IMR-90 (cell line): ENCODE results near the gene ST7. TPM values are rescaled to one million over a fixed set of nuclear protein-coding genes. Genes with fewer than 3 reads are reported as not detected.
A peak's percentile ranks its signal among the peaks of the same experiment; 100 is the strongest.

ENCODE experiments used
- ATAC-seq: fragments of 200-7000 bp; cut with Tn5 transposase; 2 replicates; pipeline ENCODE4 v1.9.1; 2020; ENCODE audit warnings: low read depth, mild to moderate bottlenecking, moderate library complexity
- BruUV-seq: library from RNA; stranded (reverse); fragments of 400-500 nt; replicated peaks from 2 replicates; lab custom pipeline; 2021; lab: Mats Ljungman, UMichigan
- CTCF ChIA-PET: fragments of 300-600 bp; formaldehyde crosslinking; extraction: SDS; loops from one replicate; lab custom pipeline; 2021; ENCODE audit warnings: antibody characterized with exemption; lab: Yijun Ruan, JAX
- POLR2A ChIA-PET: fragments of 300-600 bp; sonication (Branson Sonifier 250); formaldehyde crosslinking; loops from one replicate; lab custom pipeline; 2022; ENCODE audit warnings: antibody characterized with exemption; ENCODE audit not compliant: unreplicated experiment; lab: Charles Lee
- DNase-seq: peaks from one replicate; pipeline ENCODE4 v3.0.0; 2013
- H2AFZ ChIP-seq: replicated peaks from 2 replicates; pipeline ENCODE3; 2013; ENCODE audit warnings: low read length, mild to moderate bottlenecking; ENCODE audit not compliant: poor library complexity
- H2AK5ac ChIP-seq: 2 replicates; pipeline ENCODE4 v1.6.1; 2013; ENCODE audit warnings: low read depth, low read length, inconsistent platforms
- H2AK9ac ChIP-seq: replicated peaks from 2 replicates; pipeline ENCODE3; 2013; ENCODE audit warnings: mild to moderate bottlenecking, low read depth, low read length, moderate library complexity; ENCODE audit not compliant: poor library complexity
- H2BK120ac ChIP-seq: 2 replicates; pipeline ENCODE4 v1.6.1; 2013; ENCODE audit warnings: low read depth, low read length, inconsistent platforms
- H2BK15ac ChIP-seq: 3 replicates; pipeline ENCODE4 v1.6.1; 2013; ENCODE audit warnings: low read depth, low read length, inconsistent platforms
- H2BK20ac ChIP-seq: 2 replicates; pipeline ENCODE4 v1.6.1; 2013; ENCODE audit warnings: low read depth, mild to moderate bottlenecking, inconsistent platforms, low read length, moderate library complexity
- H2BK5ac ChIP-seq: 2 replicates; pipeline ENCODE4 v1.6.1; 2013; ENCODE audit warnings: mild to moderate bottlenecking, low read depth, low read length, inconsistent platforms; ENCODE audit not compliant: poor library complexity, severe bottlenecking
- H3K14ac ChIP-seq: replicated peaks from 2 replicates; pipeline ENCODE4 v1.6.1; 2013; ENCODE audit warnings: low read depth, low read length, inconsistent platforms
- H3K18ac ChIP-seq: 2 replicates; pipeline ENCODE4 v1.6.1; 2013; ENCODE audit warnings: low read depth, low read length, control low read depth
- H3K23ac ChIP-seq: 2 replicates; pipeline ENCODE4 v1.6.1; 2013; ENCODE audit warnings: low read depth, low read length, inconsistent platforms
- H3K27ac ChIP-seq: 2 replicates; pipeline ENCODE4 v1.5.1; 2013; ENCODE audit warnings: mild to moderate bottlenecking, control low read depth, low read length; ENCODE audit not compliant: insufficient read depth
- H3K27me3 ChIP-seq: 2 replicates; pipeline ENCODE4 v1.6.1; 2013; ENCODE audit warnings: low read length; ENCODE audit not compliant: control insufficient read depth, insufficient read depth
- H3K36me3 ChIP-seq: 2 replicates; pipeline ENCODE4 v1.6.1; 2013; ENCODE audit warnings: low read length, mixed read lengths; ENCODE audit not compliant: control insufficient read depth, insufficient read depth
- H3K4ac ChIP-seq: 2 replicates; pipeline ENCODE4 v1.6.1; 2013; ENCODE audit warnings: low read depth, low read length, inconsistent platforms
- H3K4me1 ChIP-seq: 2 replicates; pipeline ENCODE4 v1.6.1; 2013; ENCODE audit warnings: low read length, mixed read lengths; ENCODE audit not compliant: control insufficient read depth, insufficient read depth
- H3K4me2 ChIP-seq: 2 replicates; pipeline ENCODE4 v1.6.1; 2013; ENCODE audit warnings: low read depth, mild to moderate bottlenecking, control low read depth, low read length, moderate library complexity
- H3K4me3 ChIP-seq: 2 replicates; pipeline ENCODE4 v1.5.1; 2013; ENCODE audit warnings: low read depth, mild to moderate bottlenecking, control low read depth, low read length, moderate library complexity; ENCODE audit not compliant: insufficient read depth
- H3K56ac ChIP-seq: 2 replicates; pipeline ENCODE4 v1.6.1; 2013; ENCODE audit warnings: low read length, inconsistent platforms; ENCODE audit not compliant: insufficient read depth; ENCODE audit errors: extremely low read depth
- H3K79me1 ChIP-seq, 2 experiments: 2 replicates each; pipeline ENCODE4 v1.6.1; 2013; ENCODE audit warnings: low read length in 2 of 2, inconsistent platforms in 1 of 2, low read depth in 1 of 2
- H3K9ac ChIP-seq: 2 replicates; pipeline ENCODE4 v1.6.1; 2013; ENCODE audit warnings: low read depth, low read length, control low read depth
- H3K9me1 ChIP-seq: 2 replicates; pipeline ENCODE4 v1.6.1; 2013; ENCODE audit warnings: low read length, inconsistent platforms; ENCODE audit not compliant: insufficient read depth
- H3K9me3 ChIP-seq: 2 replicates; pipeline ENCODE4 v1.6.1; 2013; ENCODE audit warnings: low read length; ENCODE audit not compliant: control insufficient read depth, insufficient read depth
- H4K20me1 ChIP-seq: 2 replicates; pipeline ENCODE4 v1.6.1; 2013; ENCODE audit warnings: low read length, inconsistent platforms; ENCODE audit not compliant: insufficient read depth
- H4K5ac ChIP-seq: 2 replicates; pipeline ENCODE4 v1.6.1; 2013; ENCODE audit warnings: mild to moderate bottlenecking, low read depth, low read length, control low read depth
- H4K8ac ChIP-seq, 2 experiments: 2 replicates each; pipeline ENCODE4 v1.6.1; 2013; ENCODE audit warnings: low read depth in 2 of 2, low read length in 2 of 2, control low read depth in 1 of 2, inconsistent platforms in 1 of 2
- H4K91ac ChIP-seq: 2 replicates; pipeline ENCODE4 v1.6.1; 2013; ENCODE audit warnings: low read depth, low read length, inconsistent platforms; ENCODE audit not compliant: insufficient read depth
- CTCF ChIP-seq: conservative IDR thresholded peaks from 2 replicates; pipeline ENCODE4 v1.5.1; 2012; ENCODE audit warnings: mild to moderate bottlenecking, low read depth, low read length, improper control_type of control experiment
- FOS ChIP-seq: fragments of 150-350 bp; IDR thresholded peaks from 2 replicates; pipeline ENCODE4 v1.6.1; 2016; ENCODE audit warnings: low read depth, low read length
- MAFK ChIP-seq: IDR thresholded peaks from 2 replicates; pipeline ENCODE4 v1.6.1; 2012; ENCODE audit warnings: low read depth, low read length, improper control_type of control experiment
- MAZ ChIP-seq: IDR thresholded peaks from 2 replicates; pipeline ENCODE4 v1.6.1; 2012; ENCODE audit warnings: low read depth, mild to moderate bottlenecking, low read length, improper control_type of control experiment, moderate library complexity, borderline replicate concordance
- NFE2L2 ChIP-seq: fragments of 150-350 bp; IDR thresholded peaks from 2 replicates; pipeline ENCODE4 v1.6.1; 2016; ENCODE audit warnings: low read depth, mild to moderate bottlenecking, low read length
- POLR2A ChIP-seq: IDR thresholded peaks from 2 replicates; pipeline ENCODE4 v1.6.1; 2012; ENCODE audit warnings: mild to moderate bottlenecking, low read depth, low read length
- RAD21 ChIP-seq: IDR thresholded peaks from 2 replicates; pipeline ENCODE4 v1.6.1; 2012; ENCODE audit warnings: low read length, improper control_type of control experiment
- SMC3 ChIP-seq: fragments of 150-350 bp; IDR thresholded peaks from 2 replicates; pipeline ENCODE4 v1.6.1; 2016; ENCODE audit warnings: low read depth, mild to moderate bottlenecking, antibody characterized with exemption, low read length, moderate library complexity
- WGBS, 2 experiments: methylation state at CpG; one replicate each; pipeline versions ENCODE4 v1.1.5 to v1.1.7; 2013; ENCODE audit warnings: missing lambda C conversion rate in 2 of 2; ENCODE audit not compliant: insufficient read length in 1 of 2; ENCODE audit errors: extremely low coverage in 2 of 2; 5-methylcytosine and 5-hydroxymethylcytosine counted together
- dilution Hi-C: fragments of 300-500 bp; cut with HindIII; formaldehyde crosslinking; loops from one replicate; pipeline ENCODE4 v1.14.3; 2018; ENCODE audit warnings: low sequenced_read_pairs; ENCODE audit not compliant: unreplicated experiment
- in situ Hi-C: fragments of 300-500 bp; cut with MboI; formaldehyde crosslinking; loops from 3 replicates; pipeline ENCODE4 v1.14.3; 2019; ENCODE audit warnings: low sequenced_read_pairs, inconsistent platforms, mixed read lengths
- intact Hi-C: fragments of 100-400 bp; cut with micrococcal nuclease; formaldehyde crosslinking; loops from 2 replicates; pipeline ENCODE4 v1.10.0; 2022
- polyA plus RNA-seq, 3 experiments: library from polyadenylated mRNA; depleted of rRNA; stranded (reverse); fragments of >200 nt; gene quantifications; 2 replicates each; pipeline ENCODE4 v1.2.3, GENCODE V29; 2012; ENCODE audit warnings: low replicate concordance in 1 of 3
- total RNA-seq: library from RNA; depleted of rRNA; stranded (reverse); fragments of >200 nt; gene quantifications from 2 replicates; pipeline ENCODE4 v1.2.3, GENCODE V29; 2012

ST7 gene
- total and polyA plus RNA-seq, 2 of the 4 experiments (the other 2 are of a cell fraction) = 18.6 to 26.0 TPM

GRCh38 chr7:116929914-116930913 lies 23.1 kb upstream of the ST7 start:
- intact Hi-C loops = loop anchor here (1.0 to 5.0 kb wide), 6 partner anchors 55 to 787 kb away; no protein-coding TSS in a partner anchor

More at GRCh38 chr7:116929914-116930913, 23.1 kb upstream of the ST7 start:
- no peak overlapping the region for H3K4me3 ChIP-seq
- ATAC-seq (peak; percentile 99), DNase-seq (peak; percentile 82)
- peak overlapping the region; percentile 79 for H2AFZ ChIP-seq
- peak overlapping the region; percentile 45 for H3K4me2 ChIP-seq
- no peaks in the 10 kb centered on the region for H3K79me1 ChIP-seq
- no peak overlapping the region for H3K14ac ChIP-seq
- H2AK5ac ChIP-seq = no peak overlapping the region
- H2BK5ac ChIP-seq = no peak overlapping the region
- H3K23ac ChIP-seq = no peak overlapping the region
- TF ChIP-seq FOS (no peak), POLR2A (0 out of 2 replicates have a peak, but pooled peaks have one; percentile 30), SMC3 (peak; percentile 91), MAZ (no peak), NFE2L2 (no peak), RAD21 (peak; percentile 94), MAFK (no peak), CTCF (peak; percentile 92)
- H3K18ac ChIP-seq = no peak overlapping the region
- H2BK20ac ChIP-seq = no peak overlapping the region
- H2BK15ac ChIP-seq = no peak overlapping the region
- H3K56ac ChIP-seq = no peak overlapping the region
- H3K36me3 ChIP-seq = no peaks in the 10 kb centered on the region
- no peak overlapping the region for H2AK9ac ChIP-seq
- no peak overlapping the region for H3K4ac ChIP-seq
- H3K27me3 ChIP-seq = no peaks in the 10 kb centered on the region
- POLR2A ChIA-PET = no interaction called here
- no peak overlapping the region for H3K9ac ChIP-seq
- dilution Hi-C loops (no loop called here), in situ Hi-C loops (loop anchor here (5.0 to 25.0 kb wide), 3 partner anchors 187 to 782 kb away; no protein-coding TSS in a partner anchor)
- no peak overlapping the region for H3K27ac ChIP-seq
- H4K5ac ChIP-seq = no peak overlapping the region
- H4K8ac ChIP-seq = no peak overlapping the region
- no peak overlapping the region for H4K91ac ChIP-seq
- CTCF ChIA-PET = interaction anchor here (0.6 to 1.2 kb wide), 6 partner anchors 30 to 311 kb away, joined by 3 read pairs; no protein-coding TSS in a partner anchor
- H3K4me1 ChIP-seq = no peaks in the 10 kb centered on the region
- no TSS peak for BruUV-seq
- no peaks in the 10 kb centered on the region for H4K20me1 ChIP-seq
- WGBS, 2 experiments = 66% methylated on average over 10 of the region's 25 CpGs; no CpG with 5 or more reads in 1 of the 2 experiments
- H2BK120ac ChIP-seq = no peak overlapping the region
- no peaks in the 10 kb centered on the region for H3K9me3 ChIP-seq
- H3K9me1 ChIP-seq = no peaks in the 10 kb centered on the region; the same call in 1 of the 2 replicates
